K562 (cell line): ENCODE data around the gene POLR3GL. TPM values are rescaled to one million over a fixed set of nuclear protein-coding genes. Genes with fewer than 3 reads are reported as not detected.

ENCODE experiments used
- ETV5 ChIP-seq: sonication (generic); formaldehyde crosslinking; IDR thresholded peaks from 2 replicates; pipeline ENCODE4 v1.4.0; 2020; ENCODE audit warnings: low read depth, mild to moderate bottlenecking, missing genetic modification reagents
- FOSL1 ChIP-seq: fragments of 200-800 bp; sonication (Bioruptor generic); conservative IDR thresholded peaks from 2 replicates; pipeline ENCODE4 v1.6.1; 2016; ENCODE audit warnings: missing genetic modification characterization, missing compliant biosample characterization
- FOXP4 ChIP-seq: sonication (generic); formaldehyde crosslinking; IDR thresholded peaks from 2 replicates; pipeline ENCODE4 v1.8.0; 2022; ENCODE audit warnings: mild to moderate bottlenecking, missing genetic modification reagents, borderline replicate concordance
- MGA ChIP-seq: fragments of 450-650 bp; IDR thresholded peaks from 2 replicates; pipeline ENCODE4 v1.6.1; 2016; ENCODE audit warnings: mild to moderate bottlenecking, moderate library complexity
- MNT ChIP-seq, 2 experiments: fragments of 450-650 bp; conservative IDR thresholded peaks; 2 replicates each; pipeline ENCODE4 v1.6.1; 2017; ENCODE audit warnings: mild to moderate bottlenecking in 2 of 2, moderate library complexity in 2 of 2
- NCOR1 ChIP-seq: fragments of 450-650 bp; IDR thresholded peaks from 2 replicates; pipeline ENCODE4 v1.6.1; 2016; ENCODE audit warnings: mild to moderate bottlenecking, moderate library complexity
- NONO ChIP-seq, 2 experiments: fragments of 200-400 bp in 1 of 2; fragments of 450-650 bp in 1 of 2; formaldehyde crosslinking in 1 of 2; IDR thresholded peaks; 2 replicates each; pipeline ENCODE4 v1.6.1; 2017; ENCODE audit warnings: low read depth in 2 of 2, mild to moderate bottlenecking in 2 of 2, moderate library complexity in 2 of 2, low read length in 1 of 2
- RAD21 ChIP-seq, 2 experiments: fragments of 250-450 bp in 1 of 2; fragments of 450-650 bp in 1 of 2; sonication (Bioruptor Pico) in 1 of 2; formaldehyde crosslinking in 1 of 2; IDR thresholded peaks in 1 of 2; conservative IDR thresholded peaks in 1 of 2; 2 replicates each; pipeline versions ENCODE4 v1.4.0 to v1.8.0; 2020 to 2022; ENCODE audit warnings: mild to moderate bottlenecking in 2 of 2, moderate library complexity in 1 of 2
- RCOR1 ChIP-seq, 2 experiments: IDR thresholded peaks; 2 replicates each; pipeline ENCODE4 v1.6.1; 2012; ENCODE audit warnings: low read depth in 2 of 2, low read length in 2 of 2, borderline replicate concordance in 1 of 2, improper control_type of control experiment in 1 of 2
- SMARCC2 ChIP-seq: fragments of 450-650 bp; IDR thresholded peaks from 2 replicates; pipeline ENCODE4 v1.6.1; 2017; ENCODE audit warnings: antibody characterized with exemption, moderate library complexity, mild to moderate bottlenecking, low read depth
- TEAD1 ChIP-seq, 2 experiments: fragments of 450-650 bp in 1 of 2; sonication (generic) in 1 of 2; formaldehyde crosslinking; IDR thresholded peaks; 2 replicates each; pipeline versions ENCODE4 v1.4.0 to v1.8.0; 2020 to 2022; ENCODE audit warnings: mild to moderate bottlenecking in 2 of 2, missing genetic modification reagents in 1 of 2
- ZNF24 ChIP-seq: fragments of 450-650 bp; IDR thresholded peaks from 2 replicates; pipeline ENCODE4 v1.6.1; 2016
- polyA plus RNA-seq, 8 experiments: library from polyadenylated mRNA; depleted of rRNA in 4 of 8; stranded (reverse) in 5 of 8; unstranded in 3 of 8; fragments of >200 nt; fragmentation: Nextera tagmentation in 2 of 8; fragmentation: Illumina TruSeq in 1 of 8; extraction: Ambion mirVana in 2 of 8; extraction: Trizol in 1 of 8; gene quantifications; 2 replicates each; pipeline versions ENCODE4 v1.2.1 to v1.2.3, GENCODE V29; 2011 to 2014; ENCODE audit warnings: inconsistent platforms in 1 of 8, missing spikeins in 1 of 8
- total RNA-seq, 7 experiments: library from RNA; depleted of rRNA in 6 of 7; stranded (reverse); fragments of >200 nt in 6 of 7; fragmentation: Illumina TruSeq in 2 of 7; extraction: Trizol in 2 of 7; gene quantifications; 2 replicates each; pipeline versions ENCODE4 v1.2.1 to v1.2.3, GENCODE V29; 2011 to 2021; ENCODE audit warnings: low replicate concordance in 1 of 7

The POLR3GL gene
- total and polyA plus RNA-seq, 9 of the 15 experiments (the other 6 are each of a cell fraction or from before 2014, with no cell fraction given): 14.6 to 48.4 (median 38.2) TPM

GRCh38 chr1:145932522-145933009, 31.9 kb upstream of the POLR3GL start (continued):
- TF ChIP-seq MGA: peak; percentile 78
- peak; percentile 49; the same call in 1 of the 2 replicates for TF ChIP-seq ZNF24
- peak; percentile 94 for TF ChIP-seq NCOR1
- TF ChIP-seq TEAD1 (CRISPR knock-in tag; IDR thresholded peaks at IDR 0.05): peak; percentile 71 to 88; a peak in 2 of 4 replicates
- 0 out of 2 replicates have a peak, but pooled peaks have one; percentile 27 for TF ChIP-seq FOXP4
- peak in 1 of 2 experiments; percentile 13; a peak in 1 of 4 replicates for TF ChIP-seq RAD21 (CRISPR knock-in tag; conservative IDR thresholded peaks at IDR 0.05 in 1 of 2, IDR thresholded peaks at IDR 0.05 in 1 of 2)
- peak; percentile 81 to 91 for TF ChIP-seq MNT (conservative IDR thresholded peaks at IDR 0.05)
- TF ChIP-seq SMARCC2: peak; percentile 92
- TF ChIP-seq RCOR1 (IDR thresholded peaks at IDR 0.05; ENCODE audit: borderline replicate concordance in 1 of 2, low read depth in 2 of 2, low read length in 2 of 2): peak; percentile 62 to 92; a peak in 3 of 4 replicates
- peak; percentile 73 for TF ChIP-seq ETV5 (CRISPR knock-in tag)
- TF ChIP-seq NONO (IDR thresholded peaks at IDR 0.05; ENCODE audit: low read depth in 2 of 2, low read length in 1 of 2): peak in 1 of 2 experiments; percentile 60; a peak in 1 of 4 replicates
- peak; percentile 71 for TF ChIP-seq FOSL1 (tag)
